Measurements from ENCODE around the gene XYLB.

XYLB gene

DNA sequence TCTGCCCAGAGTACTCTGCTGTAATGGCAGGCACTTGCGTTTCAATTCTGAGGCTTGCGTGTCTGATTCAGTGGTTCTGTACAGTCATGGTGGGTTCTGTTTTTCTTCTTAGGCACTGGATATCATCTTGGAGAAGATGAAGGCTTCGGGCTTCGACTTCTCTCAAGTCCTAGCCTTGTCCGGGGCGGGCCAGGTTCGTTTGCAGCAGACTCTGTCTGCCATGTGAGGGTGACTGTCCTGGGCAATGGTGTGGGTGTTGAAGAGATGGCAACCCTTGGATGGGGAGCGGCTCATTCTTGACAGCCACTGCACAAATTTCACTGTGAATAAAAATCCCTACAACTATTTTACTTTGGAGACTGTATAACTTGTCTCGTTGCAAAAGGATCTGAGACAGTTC lies 16.2 kb downstream of the XYLB start:
- DNase-seq (ENCODE audit: low read depth in 2 of 2, low spot score in 1 of 2) = no peak

DNA sequence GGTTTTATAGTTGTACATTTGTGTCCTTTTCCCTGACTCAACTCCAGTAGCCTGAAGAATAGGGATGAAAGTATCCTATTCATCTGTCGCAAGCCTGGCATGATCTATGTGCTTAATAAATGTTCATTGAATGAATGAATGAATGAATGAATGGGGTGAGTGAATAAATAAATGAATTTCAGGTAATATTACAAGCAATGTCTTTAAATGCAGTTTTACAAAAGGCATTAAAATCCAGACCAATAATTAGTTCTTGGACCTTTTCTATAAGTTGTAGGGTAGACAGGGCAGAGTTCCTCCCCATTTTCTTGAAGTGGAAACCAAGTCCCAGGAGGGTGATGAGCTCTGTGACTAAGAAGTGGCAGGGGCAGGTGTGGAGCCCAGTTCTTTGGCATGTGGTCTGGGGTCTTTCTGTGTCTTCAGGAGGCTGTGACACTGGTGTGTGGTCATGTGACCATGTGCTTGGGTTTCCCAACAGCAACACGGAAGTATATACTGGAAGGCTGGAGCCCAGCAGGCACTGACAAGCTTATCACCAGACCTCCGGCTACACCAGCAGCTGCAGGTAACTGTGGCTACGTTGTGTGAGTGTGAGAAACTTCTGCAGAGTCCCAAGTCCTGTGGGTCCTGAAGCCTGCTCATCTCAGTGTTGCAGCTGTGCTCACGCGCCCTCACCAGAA lies 18.3 kb downstream of the XYLB start:
- DNase-seq (ENCODE audit: low read depth in 2 of 2, low spot score in 1 of 2) = no peak

DNA sequence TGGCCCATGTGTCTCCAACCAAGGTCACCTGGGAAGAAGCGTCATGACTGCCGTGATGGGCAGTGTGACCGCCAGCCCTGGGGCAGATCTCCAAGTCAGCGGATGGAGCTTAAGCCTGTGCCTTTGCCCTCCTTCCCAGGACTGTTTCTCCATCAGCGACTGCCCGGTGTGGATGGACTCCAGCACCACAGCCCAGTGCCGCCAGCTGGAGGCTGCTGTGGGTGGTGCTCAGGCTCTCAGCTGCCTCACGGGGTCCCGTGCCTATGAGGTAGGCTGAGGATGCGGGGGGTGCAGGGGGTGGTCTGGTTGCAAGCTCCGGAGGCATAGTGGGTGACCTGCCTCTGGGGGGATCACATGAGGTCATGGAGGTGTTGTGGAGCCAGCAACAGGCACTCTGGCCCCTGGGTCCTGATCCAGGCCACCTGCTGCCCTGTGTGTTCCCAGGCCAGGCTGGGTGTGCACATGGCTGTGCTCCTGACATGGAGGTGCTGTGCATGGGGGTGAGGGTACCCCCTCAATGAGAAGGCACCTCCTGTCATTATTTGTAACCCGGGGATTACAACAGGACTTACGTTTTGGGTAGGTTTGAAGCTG lies 19.0 kb downstream of the XYLB start:
- DNase-seq (ENCODE audit: low read depth in 2 of 2, low spot score in 1 of 2) = no peak

DNA sequence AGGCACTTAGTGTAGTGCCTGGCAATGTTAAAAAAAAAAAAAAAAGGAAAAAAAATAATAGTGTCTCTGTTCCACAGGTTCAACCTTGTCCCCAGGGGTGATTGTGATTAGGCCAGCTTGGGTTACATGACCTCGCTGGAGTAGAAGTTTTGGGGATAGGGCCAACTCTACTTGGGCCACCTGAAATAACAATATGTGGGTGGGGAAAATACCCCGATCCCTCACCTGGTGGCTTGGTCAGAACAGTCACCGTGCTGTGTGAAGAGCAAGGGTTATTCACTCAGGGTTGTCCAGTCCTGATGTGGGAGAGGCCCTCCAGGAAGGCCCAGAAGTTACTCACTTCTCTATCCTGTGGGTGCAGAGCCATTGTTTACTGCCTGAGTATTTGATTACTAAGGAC lies 19.5 kb downstream of the XYLB start:
- DNase-seq (ENCODE audit: low read depth in 2 of 2, low spot score in 1 of 2) = no peak

DNA sequence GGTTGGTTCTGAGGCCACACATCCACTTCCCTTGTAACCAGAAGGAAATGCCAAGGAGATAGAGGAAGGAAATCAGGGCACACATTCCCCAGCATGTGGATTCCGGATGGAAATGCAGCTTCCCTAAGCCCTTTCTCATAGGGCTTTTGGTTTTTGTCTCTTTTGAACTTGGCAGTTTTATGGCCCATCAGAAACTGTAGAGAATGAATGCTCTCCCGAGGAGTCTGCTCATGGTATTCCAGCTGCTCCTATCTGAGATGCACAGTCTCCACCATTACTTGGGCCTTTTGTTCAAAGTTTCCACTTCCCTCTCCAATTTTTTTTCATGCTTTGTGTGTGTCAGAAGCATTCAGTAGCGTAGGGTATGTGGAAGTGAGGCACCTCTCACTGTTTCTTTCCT lies 21.2 kb downstream of the XYLB start:
- no peak for DNase-seq (ENCODE audit: low read depth in 2 of 2, low spot score in 1 of 2)

DNA sequence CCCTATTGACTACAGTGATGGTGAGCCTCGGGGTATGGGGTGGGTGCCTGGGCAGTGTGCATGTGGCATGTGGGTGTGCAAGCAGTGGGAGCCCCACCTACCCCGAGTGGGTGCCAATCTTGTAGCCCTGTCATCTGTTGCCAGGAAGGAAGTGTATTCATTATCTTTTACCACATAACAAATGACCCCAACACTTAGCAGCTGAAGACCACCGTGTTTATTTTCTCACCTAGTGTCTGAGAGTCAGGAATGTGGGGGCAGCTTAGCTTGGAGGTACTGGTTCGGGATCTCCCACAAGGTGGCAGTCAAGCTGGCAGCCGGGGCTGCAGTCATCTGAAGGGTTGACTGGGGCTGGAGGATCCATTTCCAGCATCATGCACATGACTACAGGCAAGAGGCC lies 21.7 kb downstream of the XYLB start:
- DNase-seq (ENCODE audit: low read depth in 2 of 2, low spot score in 1 of 2) = no peak

DNA sequence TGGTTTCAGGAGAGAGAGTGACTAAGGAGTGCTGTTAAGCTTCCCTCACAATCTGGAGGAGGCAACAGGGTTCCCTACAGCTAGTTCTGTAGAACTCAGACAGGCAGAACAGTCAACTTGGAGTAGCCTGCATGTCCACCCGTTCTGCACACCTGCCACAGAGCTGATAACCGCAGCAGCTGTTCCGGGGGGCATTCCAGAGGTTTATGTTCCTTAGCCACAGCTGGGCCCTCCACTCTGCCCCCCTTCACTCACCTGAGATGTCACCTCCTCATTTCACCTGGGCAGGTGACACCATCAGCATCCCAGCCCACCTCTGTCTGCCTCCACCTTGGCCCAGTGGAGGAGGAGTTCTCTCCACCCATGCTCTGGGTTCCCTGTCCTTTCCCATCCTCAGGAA lies 22.6 kb downstream of the XYLB start:
- DNase-seq (ENCODE audit: low read depth in 2 of 2, low spot score in 1 of 2) = no peak

DNA sequence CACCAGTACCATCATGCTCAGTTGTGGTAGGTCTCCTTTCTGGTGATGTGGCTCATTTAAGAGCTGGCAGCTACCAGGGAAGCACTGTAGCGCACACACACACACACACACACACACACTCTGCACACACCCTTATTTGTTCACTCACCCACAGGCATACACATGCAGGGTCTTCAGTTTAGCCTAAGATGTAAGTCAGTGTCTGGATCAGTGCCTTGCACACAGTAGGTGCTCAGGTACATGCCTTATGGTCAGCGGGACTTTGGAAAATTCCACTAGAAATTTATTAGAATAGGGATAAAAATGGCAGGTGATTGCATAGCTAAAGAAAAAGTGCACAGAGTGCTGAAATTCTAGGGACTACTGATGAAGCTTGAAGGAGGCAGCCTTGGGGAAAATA lies 23.6 kb downstream of the XYLB start:
- no peak for DNase-seq (ENCODE audit: low read depth in 2 of 2, low spot score in 1 of 2)

DNA sequence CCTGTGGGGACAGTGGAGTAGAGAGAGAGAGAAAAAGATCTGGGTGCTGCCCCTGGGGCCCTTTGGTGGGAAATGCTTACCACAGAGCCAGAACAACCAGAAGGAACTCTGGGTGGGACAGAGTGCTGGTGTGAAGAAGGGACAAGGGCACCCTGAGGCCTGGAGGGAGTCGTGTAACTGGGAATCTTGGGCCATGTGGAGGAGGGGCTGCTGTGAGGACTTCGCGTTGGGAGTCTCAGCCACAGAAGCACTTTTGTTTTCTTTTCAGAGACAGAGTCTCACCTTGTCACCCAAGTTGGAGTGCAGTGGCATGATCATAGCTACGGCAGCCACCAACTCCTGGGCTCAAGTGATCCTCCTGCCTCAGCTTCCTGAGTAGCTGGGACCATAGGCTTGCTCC lies 24.3 kb downstream of the XYLB start:
- no peak for DNase-seq (ENCODE audit: low read depth in 2 of 2, low spot score in 1 of 2)

DNA sequence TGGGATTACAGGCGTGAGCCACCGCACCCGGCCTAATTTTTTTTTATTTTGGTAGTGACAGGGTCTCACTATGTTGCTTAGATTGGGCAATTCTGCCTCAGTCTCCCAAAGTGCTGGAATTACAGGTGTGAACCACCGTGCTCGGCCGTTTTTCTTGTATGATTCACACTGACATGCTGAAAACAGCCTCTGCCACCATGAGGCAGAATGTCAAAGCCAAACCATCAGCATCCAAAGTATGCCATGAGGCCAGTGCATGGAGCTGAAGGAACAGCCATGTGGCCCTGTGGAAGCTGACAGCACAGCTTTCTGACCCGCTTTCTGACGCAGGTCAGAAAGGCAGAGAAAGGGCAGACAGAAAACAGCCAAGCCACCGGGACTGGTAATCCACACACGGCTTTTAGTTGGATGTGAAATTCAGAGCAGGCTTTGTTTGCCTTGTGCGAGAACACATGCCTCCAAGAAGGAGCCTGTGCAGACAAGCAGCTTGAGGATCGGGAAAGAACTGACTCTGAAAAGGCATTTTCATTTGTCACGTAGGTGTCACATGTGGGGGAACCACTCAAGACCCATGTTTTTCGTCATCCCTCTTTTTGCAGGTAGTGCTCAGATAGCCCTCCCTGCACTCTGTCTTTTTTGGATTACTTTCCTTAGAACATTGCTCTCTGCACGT lies 25.1 kb downstream of the XYLB start:
- DNase-seq (ENCODE audit: low read depth in 2 of 2, low spot score in 1 of 2) = no peak

DNA sequence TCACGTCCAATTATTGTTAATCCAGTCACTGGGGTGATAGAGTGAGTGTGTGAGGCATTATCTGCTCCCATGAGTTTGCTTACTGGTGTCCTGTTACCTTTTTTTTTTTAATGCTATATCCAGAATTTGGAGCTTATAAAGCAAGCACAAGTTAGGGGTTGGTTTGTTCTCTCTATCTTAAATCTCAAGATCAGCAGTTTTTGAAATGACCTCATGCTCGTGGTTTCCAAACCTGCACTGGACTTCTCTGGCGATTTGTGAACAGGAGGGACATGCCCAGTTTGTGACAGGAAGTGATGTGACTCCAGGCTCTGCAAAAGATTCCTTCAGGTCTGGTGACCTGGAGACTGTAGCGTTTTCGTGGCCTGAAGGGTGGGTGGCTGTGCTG lies 25.6 kb downstream of the XYLB start:
- no peak for DNase-seq (ENCODE audit: low read depth in 2 of 2, low spot score in 1 of 2)

DNA sequence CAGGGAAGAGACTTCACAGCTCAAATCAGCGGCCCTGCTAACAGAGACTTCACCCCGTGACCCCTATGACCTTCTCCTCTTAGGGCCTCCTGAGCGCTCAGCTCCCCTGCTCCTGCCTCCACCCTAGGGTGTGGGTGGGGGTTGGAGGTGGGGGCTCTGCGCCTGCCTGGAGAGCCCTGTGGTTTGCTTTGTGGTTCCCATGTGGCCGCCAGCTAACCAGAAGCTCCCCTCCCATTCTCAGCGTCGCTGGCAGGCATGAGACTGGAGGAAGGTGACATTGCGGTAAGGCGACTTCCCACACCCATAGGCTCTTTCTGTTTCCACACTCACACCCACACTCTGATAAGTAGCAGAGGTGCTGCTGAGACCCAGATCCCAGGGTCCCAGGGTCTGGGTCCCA lies 27.6 kb downstream of the XYLB start:
- DNase-seq (ENCODE audit: low read depth in 2 of 2, low spot score in 1 of 2) = no peak

DNA sequence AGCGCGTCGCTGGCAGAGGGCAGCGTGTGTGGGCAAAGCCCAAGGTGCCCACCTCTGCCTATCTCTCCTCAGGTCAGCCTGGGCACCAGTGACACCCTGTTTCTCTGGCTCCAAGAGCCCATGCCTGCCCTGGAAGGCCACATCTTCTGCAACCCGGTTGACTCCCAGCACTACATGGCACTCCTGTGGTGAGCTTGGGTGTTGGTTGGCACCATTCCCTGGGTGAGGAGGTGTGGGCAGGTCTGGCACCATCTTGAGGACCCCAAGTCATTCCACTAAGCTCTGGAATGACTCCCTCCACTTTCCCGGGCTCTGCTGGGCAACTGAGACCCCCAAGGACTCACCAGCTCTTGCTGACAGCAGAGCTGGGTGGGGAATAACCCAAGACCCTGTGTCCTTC lies 28.5 kb downstream of the XYLB start:
- DNase-seq (ENCODE audit: low read depth in 2 of 2, low spot score in 1 of 2) = no peak

DNA sequence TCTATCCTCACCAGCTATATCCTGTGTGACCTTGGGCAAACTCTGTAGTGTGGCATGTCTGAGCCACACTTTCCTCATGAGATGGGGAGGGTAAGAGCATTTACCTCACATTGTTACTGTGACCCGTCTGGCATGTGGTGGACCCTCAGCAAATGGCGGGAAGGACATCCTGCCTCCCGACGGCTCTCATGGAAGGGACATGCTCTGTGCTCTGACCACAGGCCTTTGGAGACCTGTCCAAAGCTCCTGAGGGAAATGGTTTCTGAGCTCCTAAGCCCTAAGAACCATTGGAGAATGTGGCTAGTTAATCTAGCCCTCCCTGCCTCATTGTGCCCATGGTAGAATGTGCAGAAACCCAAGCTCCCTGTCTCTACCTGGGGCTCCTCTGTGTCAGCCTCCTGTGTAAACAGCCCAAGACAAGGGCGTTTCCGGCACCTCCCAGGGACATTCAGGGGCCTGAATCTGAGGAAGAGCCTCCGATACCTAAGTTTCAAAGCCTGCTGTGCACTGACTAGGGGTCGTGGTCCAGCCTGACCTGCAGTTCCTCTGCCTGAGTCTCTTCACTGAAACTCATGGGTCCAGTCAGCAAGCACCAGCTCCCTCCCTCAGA lies 29.0 kb downstream of the XYLB start:
- no peak for DNase-seq (ENCODE audit: low read depth in 2 of 2, low spot score in 1 of 2)

DNA sequence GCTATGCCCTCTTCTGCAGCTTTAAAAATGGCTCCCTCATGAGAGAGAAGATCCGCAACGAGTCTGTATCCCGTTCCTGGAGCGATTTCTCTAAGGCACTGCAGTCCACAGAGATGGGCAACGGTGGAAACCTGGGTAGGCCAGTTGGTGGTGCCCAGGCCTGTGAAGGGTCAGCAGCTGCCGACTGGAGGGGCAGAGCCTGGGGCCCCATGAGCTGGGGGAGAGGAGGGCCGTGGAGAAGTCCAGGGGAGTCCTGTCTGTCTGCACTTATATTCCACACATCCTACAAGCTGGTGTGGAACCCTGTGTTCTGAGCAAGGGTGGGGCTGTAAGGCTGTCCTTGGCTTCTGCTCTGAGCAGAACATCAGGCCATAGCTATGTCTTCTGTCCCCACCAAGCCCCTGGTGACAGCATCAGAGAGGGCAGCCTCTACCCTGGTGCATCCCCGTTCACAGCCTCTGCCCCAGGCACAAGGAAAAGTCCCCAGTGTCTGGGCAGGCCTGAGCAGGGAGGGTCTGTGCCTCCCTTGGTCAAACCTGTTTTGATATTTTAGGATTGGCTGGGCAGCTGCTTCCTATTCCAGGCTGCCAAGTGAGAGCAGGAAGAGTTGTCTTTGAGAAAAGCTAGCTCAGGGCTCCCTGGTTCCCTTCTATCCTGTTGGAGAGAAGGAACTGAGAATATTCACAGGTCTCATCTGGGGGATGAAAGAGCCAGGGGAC lies 29.7 kb downstream of the XYLB start:
- no peak for DNase-seq (ENCODE audit: low read depth in 2 of 2, low spot score in 1 of 2)

DNA sequence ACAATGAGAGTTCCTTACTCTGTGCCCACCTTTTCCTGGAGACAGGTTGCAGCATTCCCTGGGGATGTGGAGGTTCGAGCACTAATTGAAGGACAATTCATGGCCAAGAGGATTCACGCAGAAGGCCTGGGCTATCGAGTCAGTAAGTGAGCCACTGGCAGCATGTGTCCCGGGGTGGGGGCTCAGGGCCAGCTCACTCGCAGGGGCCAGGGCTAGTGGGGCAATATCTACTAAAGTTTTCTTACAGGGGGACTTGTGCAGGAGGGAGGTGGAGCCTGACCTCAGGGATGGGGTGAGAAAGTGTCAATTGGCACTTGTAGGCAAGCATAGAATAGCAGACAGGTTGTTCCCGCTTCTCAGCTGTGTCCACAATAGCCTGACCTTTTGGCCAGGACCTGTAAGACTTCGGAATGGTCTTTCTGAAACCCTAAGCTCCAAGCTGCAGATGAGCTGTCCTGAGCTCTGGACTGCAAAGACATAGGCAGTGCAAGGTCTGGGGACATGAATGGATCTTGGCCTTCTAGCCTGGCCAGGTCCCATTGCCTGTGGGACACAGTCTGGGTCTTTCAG lies 32.7 kb downstream of the XYLB start:
- DNase-seq (ENCODE audit: low read depth in 2 of 2, low spot score in 1 of 2) = no peak

DNA sequence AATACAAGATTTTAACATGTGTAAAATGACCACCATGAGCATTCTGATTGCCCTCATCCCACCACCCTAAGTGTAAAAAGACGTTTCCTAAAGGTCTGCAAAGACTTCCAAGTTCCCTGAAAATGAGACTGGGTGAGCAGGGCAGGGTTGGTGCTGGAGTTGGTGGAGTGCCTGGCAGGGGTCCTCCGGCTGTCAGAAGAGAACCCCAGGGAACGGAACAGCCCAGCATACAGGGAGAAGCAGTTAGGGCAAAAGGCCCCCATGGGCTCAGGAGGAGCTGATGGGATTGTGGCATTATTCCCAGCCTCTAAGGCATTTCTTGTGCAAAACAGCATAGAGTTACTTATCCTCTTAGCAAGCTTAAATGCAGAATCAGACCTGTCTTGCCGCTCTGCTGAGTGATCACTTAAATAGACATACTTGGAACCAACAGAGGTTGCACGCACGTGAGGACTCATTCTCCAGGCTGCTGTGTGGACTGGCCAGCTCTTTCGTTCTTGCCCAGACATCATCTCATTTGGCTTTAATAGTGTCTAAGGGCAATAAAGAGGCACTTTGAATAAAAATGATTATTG lies 36.0 kb downstream of the XYLB start:
- no peak for DNase-seq (ENCODE audit: low read depth in 2 of 2, low spot score in 1 of 2)

DNA sequence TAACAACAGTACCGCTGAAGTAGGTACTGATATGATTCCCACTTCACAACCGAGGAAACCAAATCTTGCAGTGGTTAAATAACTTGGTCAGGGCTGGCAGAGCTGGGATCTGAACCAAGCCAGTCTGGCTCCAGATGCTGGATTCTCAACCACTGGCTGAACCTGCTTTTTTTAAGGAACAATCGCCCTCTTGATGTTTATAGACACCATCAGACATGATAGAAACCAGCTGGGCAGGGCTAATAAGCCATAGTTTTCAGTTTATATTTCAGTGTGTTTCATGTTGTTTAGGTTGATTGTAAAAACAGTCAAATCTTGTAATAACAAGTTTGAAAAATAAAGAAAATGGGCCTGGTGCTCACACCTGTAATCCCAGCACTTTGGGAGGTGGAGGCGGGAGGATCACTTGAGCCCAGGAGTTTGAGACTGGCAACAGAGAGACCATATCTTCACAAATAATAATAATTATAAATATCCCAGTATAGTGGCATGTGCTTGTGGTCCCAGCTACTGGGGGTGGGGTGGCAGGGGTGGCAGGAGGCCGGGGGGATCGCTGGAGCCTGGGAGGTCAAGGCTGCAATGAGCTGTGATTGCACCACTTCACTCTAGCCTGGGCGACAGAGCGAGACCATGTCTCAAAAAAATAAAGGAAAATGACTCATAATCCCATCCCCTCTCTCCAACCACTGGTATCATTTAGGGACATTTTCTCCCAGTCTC lies 36.7 kb downstream of the XYLB start:
- no peak for DNase-seq (ENCODE audit: low read depth in 2 of 2, low spot score in 1 of 2)

DNA sequence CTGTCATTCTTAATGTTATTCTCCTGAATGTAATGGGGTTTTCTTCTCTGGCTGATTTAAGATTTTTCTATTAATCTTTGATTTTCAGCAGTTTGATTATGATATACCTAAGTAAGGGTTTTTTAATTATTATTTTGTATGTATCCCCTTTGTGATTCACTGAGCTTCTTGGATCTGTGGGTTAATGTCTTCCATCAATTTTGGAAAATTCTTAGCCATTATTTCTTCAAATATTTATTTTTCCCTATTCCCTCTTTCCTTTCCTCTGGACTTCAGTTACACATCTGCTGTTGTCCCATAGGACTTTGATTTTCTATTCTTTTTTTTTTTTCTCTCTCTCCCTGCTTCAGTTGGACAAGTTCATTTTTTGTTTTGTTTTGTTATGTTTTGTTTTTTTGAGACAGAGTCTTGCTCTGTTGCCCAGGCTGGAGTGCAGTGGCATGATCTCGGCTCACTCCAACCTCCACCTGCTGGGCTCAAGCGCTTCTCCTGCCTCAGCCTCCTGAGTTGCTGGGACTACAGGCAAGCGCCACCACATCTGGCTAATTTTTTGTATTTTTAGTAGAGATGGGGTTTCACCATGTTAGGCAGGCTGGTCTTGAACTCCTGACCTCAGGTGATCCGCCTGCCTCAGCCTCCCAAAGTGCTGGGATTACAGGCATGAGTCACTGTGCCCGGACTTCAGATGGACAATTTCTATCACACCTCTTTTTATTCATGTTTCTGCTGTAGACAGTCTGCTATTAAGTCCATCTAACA lies 40.6 kb downstream of the XYLB start:
- no peak for DNase-seq (ENCODE audit: low read depth in 2 of 2, low spot score in 1 of 2)

DNA sequence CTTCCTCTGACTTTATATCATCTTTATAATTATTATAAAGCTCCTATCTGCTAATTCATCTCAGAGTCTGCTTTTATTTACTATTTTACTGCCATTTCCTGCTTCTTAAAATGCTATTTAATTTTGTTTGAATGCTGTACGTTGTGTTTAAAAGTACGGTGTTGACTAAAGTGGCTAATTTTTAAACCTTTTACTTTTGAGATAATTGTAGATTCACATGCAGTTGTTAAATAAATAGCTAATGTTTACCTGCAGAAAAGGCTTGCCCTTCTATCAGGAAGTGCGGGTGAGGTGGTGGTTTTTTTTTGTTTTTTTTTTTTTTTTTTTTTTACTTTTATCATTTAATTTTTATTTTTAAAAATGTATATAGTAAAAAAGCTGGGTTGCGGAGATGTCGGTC lies 41.3 kb downstream of the XYLB start:
- DNase-seq (ENCODE audit: low read depth in 2 of 2, low spot score in 1 of 2) = no peak
